Thymus (tissue), 11 donors: Measurements from ENCODE around the gene OR5F1. TPM values are rescaled to one million over a fixed set of nuclear protein-coding genes. Genes with fewer than 3 reads are reported as not detected.

ENCODE experiments used
- DNase-seq, 9 donors: peaks; one replicate each; pipeline ENCODE4 v3.0.0-alpha.2; 2013; ENCODE audit warnings: low spot score in 9 of 9, low read depth in 6 of 9, missing footprints in 1 of 9
- H3K27ac ChIP-seq, 2 donors: one replicate each; pipeline ENCODE4 v1.5.1; 2013; ENCODE audit warnings: control low read depth in 1 of 2, low read depth in 1 of 2, low read length in 1 of 2, mild to moderate bottlenecking in 1 of 2, moderate library complexity in 1 of 2
- H3K27me3 ChIP-seq, 2 donors: one replicate each; pipeline ENCODE4 v1.5.1; 2013; ENCODE audit warnings: low read length in 1 of 2; ENCODE audit not compliant: control insufficient read depth in 2 of 2, insufficient read depth in 1 of 2
- H3K36me3 ChIP-seq, 2 donors: one replicate each; pipeline ENCODE4 v1.5.1; 2013; ENCODE audit warnings: low read length in 1 of 2, mild to moderate bottlenecking in 1 of 2, moderate library complexity in 1 of 2; ENCODE audit not compliant: control insufficient read depth in 2 of 2, insufficient read depth in 2 of 2
- H3K4me1 ChIP-seq, 2 donors: one replicate each; pipeline ENCODE4 v1.5.1; 2013; ENCODE audit warnings: low read length in 2 of 2; ENCODE audit not compliant: control insufficient read depth in 2 of 2, insufficient read depth in 2 of 2
- H3K4me3 ChIP-seq, 2 donors: one replicate each; pipeline ENCODE4 v1.5.1; 2013; ENCODE audit warnings: low read length in 2 of 2, control low read depth in 1 of 2, mild to moderate bottlenecking in 1 of 2
- H3K9me3 ChIP-seq, 2 donors: one replicate each; pipeline ENCODE4 v1.5.1; 2013; ENCODE audit warnings: low read length in 1 of 2, mild to moderate bottlenecking in 1 of 2; ENCODE audit not compliant: control insufficient read depth in 2 of 2, insufficient read depth in 1 of 2
- WGBS: extraction: QIAGEN DNeasy Blood & Tissue Kit; methylation state at CpG from one replicate; pipeline ENCODE4 v1.1.7; 2013; 5-methylcytosine and 5-hydroxymethylcytosine counted together
- polyA plus RNA-seq: library from polyadenylated mRNA; stranded (reverse); fragments of 200-250 nt; gene quantifications from one replicate; pipeline ENCODE4 v1.2.3, GENCODE V29; 2013
- total RNA-seq: library from RNA; stranded (reverse); fragments of 120-200 nt; gene quantifications from one replicate; pipeline ENCODE4 v1.2.4, GENCODE V29; 2013
- donor health status: healthy.

OR5F1 gene
- total and polyA plus RNA-seq, 2 donors = 0.02 TPM; not detected in 1

GRCh38 chr11:55949330-55949729, 45.1 kb downstream of the OR5F1 start:
- no peaks in the 10 kb centered on the region for H3K36me3 ChIP-seq
- DNase-seq = no peak
- no peak overlapping the region for H3K27ac ChIP-seq
- WGBS = 77% methylated on average over 4 of the region's 4 CpGs
- no peaks in the 10 kb centered on the region for H3K27me3 ChIP-seq
- no peaks in the 10 kb centered on the region for H3K4me1 ChIP-seq
- no peak overlapping the region for H3K4me3 ChIP-seq
- H3K9me3 ChIP-seq = no peaks in the 10 kb centered on the region

Other genes with a start within 250 kb of the OR5F1 start
- gene OR5D13, start 221.2 kb downstream of the OR5F1 start, total RNA-seq = not detected
- gene OR5D13, start 221.2 kb downstream of the OR5F1 start, polyA plus RNA-seq = not detected
- not detected for gene OR5D14, start 199.1 kb downstream of the OR5F1 start, total RNA-seq
- not detected for gene OR5D14, start 199.1 kb downstream of the OR5F1 start, polyA plus RNA-seq
- not detected for gene OR5L1, start 183.3 kb downstream of the OR5F1 start, total RNA-seq
- not detected for gene OR5L1, start 183.3 kb downstream of the OR5F1 start, polyA plus RNA-seq
- gene OR5D18, start 175.0 kb downstream of the OR5F1 start, total RNA-seq = not detected
- not detected for gene OR5D18, start 175.0 kb downstream of the OR5F1 start, polyA plus RNA-seq
- not detected for gene OR5L2, start 167.4 kb downstream of the OR5F1 start, total RNA-seq
- gene OR5L2, start 167.4 kb downstream of the OR5F1 start, polyA plus RNA-seq = not detected
- gene OR5D16, start 155.9 kb downstream of the OR5F1 start, total RNA-seq = not detected
- not detected for gene OR5D16, start 155.9 kb downstream of the OR5F1 start, polyA plus RNA-seq
- gene TRIM51, start 111.3 kb downstream of the OR5F1 start, total RNA-seq = not detected
- gene TRIM51, start 111.3 kb downstream of the OR5F1 start, polyA plus RNA-seq = not detected
- gene OR5W2, start 80.0 kb downstream of the OR5F1 start, total RNA-seq = not detected
- gene OR5W2, start 80.0 kb downstream of the OR5F1 start, polyA plus RNA-seq = not detected
- gene OR5I1, start 58.2 kb downstream of the OR5F1 start, total RNA-seq = not detected
- gene OR5I1, start 58.2 kb downstream of the OR5F1 start, polyA plus RNA-seq = not detected
- not detected for gene OR10AG1, start 24.7 kb downstream of the OR5F1 start, total RNA-seq
- not detected for gene OR10AG1, start 24.7 kb downstream of the OR5F1 start, polyA plus RNA-seq
- gene OR5AS1, start 33.0 kb upstream of the OR5F1 start, total RNA-seq = not detected
- not detected for gene OR5AS1, start 33.0 kb upstream of the OR5F1 start, polyA plus RNA-seq
- not detected for gene OR8I2, start 98.7 kb upstream of the OR5F1 start, total RNA-seq
- gene OR8I2, start 98.7 kb upstream of the OR5F1 start, polyA plus RNA-seq = not detected
- not detected for gene OR8H2, start 109.1 kb upstream of the OR5F1 start, total RNA-seq
- gene OR8H2, start 109.1 kb upstream of the OR5F1 start, polyA plus RNA-seq = not detected
- not detected for gene OR8H3, start 127.7 kb upstream of the OR5F1 start, total RNA-seq
- not detected for gene OR8H3, start 127.7 kb upstream of the OR5F1 start, polyA plus RNA-seq
- not detected for gene OR8J3, start 145.6 kb upstream of the OR5F1 start, total RNA-seq
- gene OR8J3, start 145.6 kb upstream of the OR5F1 start, polyA plus RNA-seq = not detected
- not detected for gene OR8K5, start 165.7 kb upstream of the OR5F1 start, total RNA-seq
- not detected for gene OR8K5, start 165.7 kb upstream of the OR5F1 start, polyA plus RNA-seq
- not detected for gene OR5J2, start 182.0 kb upstream of the OR5F1 start, total RNA-seq
- 0.02 TPM for gene OR5J2, start 182.0 kb upstream of the OR5F1 start, polyA plus RNA-seq
- gene OR5T2, start 239.6 kb upstream of the OR5F1 start, total RNA-seq = not detected
- not detected for gene OR5T2, start 239.6 kb upstream of the OR5F1 start, polyA plus RNA-seq